Sigmoid colon (tissue), 7 donors: ENCODE data around the gene SLCO1C1. TPM values are rescaled to one million over a fixed set of nuclear protein-coding genes. Genes with fewer than 3 reads are reported as not detected.
"Not testable (repeated sequence)": the region's sequence is repeated elsewhere in the genome, so short reads cannot be mapped to it uniquely, and the experiment has no call there.

Experiments used
- DNase-seq: peaks from one replicate; pipeline ENCODE4 v3.0.0-alpha.2; 2019
- H3K27ac ChIP-seq, 4 donors: fragments of 200-600 bp; sonication (generic); one replicate each; pipeline ENCODE4 v1.5.1; 2016 to 2019; ENCODE audit warnings: mild to moderate bottlenecking in 1 of 4
- H3K27me3 ChIP-seq, 3 donors: fragments of 200-600 bp; sonication (generic); one replicate each; pipeline ENCODE4 v1.5.1; 2019; ENCODE audit warnings: mild to moderate bottlenecking in 1 of 3
- H3K36me3 ChIP-seq, 4 donors: fragments of 200-600 bp; sonication (generic); one replicate each; pipeline ENCODE4 v1.5.1; 2016 to 2019
- H3K4me1 ChIP-seq, 4 donors: fragments of 200-600 bp; sonication (generic); one replicate each; pipeline ENCODE4 v1.5.1; 2017 to 2019
- H3K4me3 ChIP-seq, 4 donors: fragments of 200-600 bp; sonication (generic); one replicate each; pipeline ENCODE4 v1.5.1; 2017 to 2019; ENCODE audit warnings: mild to moderate bottlenecking in 2 of 4, moderate library complexity in 1 of 4
- H3K9me3 ChIP-seq, 4 donors: fragments of 200-600 bp in 3 of 4; sonication (generic) in 3 of 4; one replicate each; pipeline versions ENCODE4 v1.5.1 to v1.6.1; 2013 to 2019
- CTCF ChIP-seq, 4 experiments: fragments of 450-650 bp in 3 of 4; fragments of 200-600 bp in 1 of 4; IDR thresholded peaks; one replicate each; pipeline ENCODE4 v1.5.1; 2016 to 2019; ENCODE audit warnings: antibody characterized with exemption in 4 of 4, mild to moderate bottlenecking in 3 of 4, moderate library complexity in 2 of 4
- EP300 ChIP-seq, 4 donors: sonication (generic); formaldehyde crosslinking; IDR thresholded peaks; one replicate each; pipeline ENCODE4 v1.6.1; 2017; ENCODE audit warnings: antibody characterized with exemption in 4 of 4
- POLR2A ChIP-seq, 2 donors: fragments of 450-650 bp; IDR thresholded peaks; one replicate each; pipeline ENCODE4 v1.6.1; 2016; ENCODE audit warnings: antibody characterized with exemption in 2 of 2, mild to moderate bottlenecking in 2 of 2, moderate library complexity in 2 of 2
- POLR2AphosphoS5 ChIP-seq, 4 donors: sonication (generic); formaldehyde crosslinking; IDR thresholded peaks; one replicate each; pipeline ENCODE4 v1.6.1; 2017; ENCODE audit warnings: antibody characterized with exemption in 4 of 4
- whole genome bisulfite sequencing, 2 donors: extraction: QIAGEN DNeasy Blood & Tissue Kit; methylation state at CpG; one replicate each; pipeline ENCODE4 v1.1.7; 2013; 5-methylcytosine and 5-hydroxymethylcytosine counted together
- intact Hi-C: fragments of 100-400 bp; cut with DNase I; formaldehyde crosslinking; loops from one replicate; pipeline ENCODE4 v1.15.1; 2023
- polyA plus RNA-seq, 3 donors: library from polyadenylated mRNA; stranded (reverse); fragments of 200-250 nt; gene quantifications; one replicate each; pipeline ENCODE4 v1.2.3, GENCODE V29; 2013
- total RNA-seq, 4 donors: library from RNA; depleted of rRNA; stranded (reverse); fragments of >200 nt; gene quantifications; one replicate each; pipeline ENCODE4 v1.1.0, GENCODE V29; 2016
- donor health status: healthy with polysubstance abuse.
- donor health status: Bipolar disorder and iron deficiency.
- donor health status: healthy.

SLCO1C1 gene
- total and polyA plus RNA-seq, 7 donors, result 0.16 to 1.8 (median 0.41) TPM; not detected in 2

DNA sequence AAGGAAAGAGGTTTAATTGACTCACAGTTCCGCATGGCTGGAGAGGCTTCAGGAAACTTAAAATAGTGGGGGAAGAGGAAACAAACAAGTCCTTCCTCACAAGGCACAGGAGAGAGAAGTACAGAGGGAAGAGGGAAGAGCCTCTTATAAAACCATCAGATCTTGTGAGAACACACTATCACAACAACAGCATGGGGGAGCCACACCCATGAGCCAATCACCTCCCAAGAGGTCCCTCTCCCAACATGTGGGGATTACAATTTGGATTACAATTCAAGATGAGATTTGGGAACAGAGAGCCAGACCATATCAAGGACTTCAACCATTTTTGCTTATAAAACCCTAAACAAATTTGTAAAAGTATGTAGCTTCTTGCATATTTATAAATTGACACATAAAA lies 45.8 kb downstream of the SLCO1C1 start:
- H3K27ac ChIP-seq, result no peak overlapping the region
- TF ChIP-seq EP300 (IDR thresholded peaks at IDR 0.05) (no peak), POLR2AphosphoS5 (IDR thresholded peaks at IDR 0.05) (no peak)
- no peak overlapping the region for H3K4me3 ChIP-seq
- no peaks in the 10 kb centered on the region for H3K9me3 ChIP-seq
- H3K27me3 ChIP-seq, result no peaks in the 10 kb centered on the region
- intact Hi-C loops, result no loop called here
- H3K4me1 ChIP-seq, result no peaks in the 10 kb centered on the region
- WGBS, 2 donors, result 92 to 98% methylated on average over 1 of the region's 1 CpG
- H3K36me3 ChIP-seq, result no peaks in the 10 kb centered on the region
- no peak for DNase-seq

GRCh38 chr12:20748198-20748597 lies 53.1 kb downstream of the SLCO1C1 start:
- H3K4me1 ChIP-seq, result no peaks in the 10 kb centered on the region
- H3K9me3 ChIP-seq, result no peaks in the 10 kb centered on the region
- no peak overlapping the region for H3K27ac ChIP-seq
- DNase-seq, result no peak
- H3K4me3 ChIP-seq, result no peak overlapping the region
- no peaks in the 10 kb centered on the region for H3K27me3 ChIP-seq
- no peak for TF ChIP-seq CTCF (IDR thresholded peaks at IDR 0.05)
- TF ChIP-seq POLR2A (IDR thresholded peaks at IDR 0.05), result no peak
- no peak for TF ChIP-seq EP300 (IDR thresholded peaks at IDR 0.05)
- no peak for TF ChIP-seq POLR2AphosphoS5 (IDR thresholded peaks at IDR 0.05)
- no peaks in the 10 kb centered on the region for H3K36me3 ChIP-seq
- intact Hi-C loops, result no loop called here
- WGBS, 2 donors, result 94 to 95% methylated on average over 1 of the region's 1 CpG

DNA sequence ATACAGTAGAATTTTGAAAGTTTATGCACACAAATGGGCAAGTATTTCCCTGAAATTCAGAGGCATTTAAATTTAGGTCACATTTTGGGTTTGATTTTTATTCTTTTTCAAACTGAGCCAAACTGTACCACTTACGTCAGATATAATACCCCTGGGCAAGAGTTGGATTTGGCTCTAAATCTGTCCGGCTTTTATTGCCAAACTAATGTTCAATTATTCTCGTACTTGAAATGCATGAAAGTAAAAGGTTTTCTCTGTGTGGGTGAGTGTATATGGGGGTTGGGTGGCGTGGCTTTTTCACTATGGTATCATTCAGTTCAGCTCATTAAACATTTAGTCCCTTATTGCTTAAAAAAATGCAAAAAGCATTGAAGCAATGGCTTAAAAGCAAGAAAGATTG lies 55.9 kb downstream of the SLCO1C1 start:
- DNase-seq, result no peak
- H3K4me3 ChIP-seq, result no peak overlapping the region
- H3K36me3 ChIP-seq, result no peaks in the 10 kb centered on the region
- WGBS, 2 donors, result 78 to 81% methylated on average over 4 of the region's 4 CpGs
- H3K4me1 ChIP-seq, result no peaks in the 10 kb centered on the region
- no peaks in the 10 kb centered on the region for H3K27me3 ChIP-seq
- TF ChIP-seq POLR2A (IDR thresholded peaks at IDR 0.05) (no peak), POLR2AphosphoS5 (IDR thresholded peaks at IDR 0.05) (no peak), CTCF (IDR thresholded peaks at IDR 0.05) (no peak), EP300 (IDR thresholded peaks at IDR 0.05) (no peak)
- intact Hi-C loops, result no loop called here
- no peaks in the 10 kb centered on the region for H3K9me3 ChIP-seq
- H3K27ac ChIP-seq, result no peak overlapping the region

DNA sequence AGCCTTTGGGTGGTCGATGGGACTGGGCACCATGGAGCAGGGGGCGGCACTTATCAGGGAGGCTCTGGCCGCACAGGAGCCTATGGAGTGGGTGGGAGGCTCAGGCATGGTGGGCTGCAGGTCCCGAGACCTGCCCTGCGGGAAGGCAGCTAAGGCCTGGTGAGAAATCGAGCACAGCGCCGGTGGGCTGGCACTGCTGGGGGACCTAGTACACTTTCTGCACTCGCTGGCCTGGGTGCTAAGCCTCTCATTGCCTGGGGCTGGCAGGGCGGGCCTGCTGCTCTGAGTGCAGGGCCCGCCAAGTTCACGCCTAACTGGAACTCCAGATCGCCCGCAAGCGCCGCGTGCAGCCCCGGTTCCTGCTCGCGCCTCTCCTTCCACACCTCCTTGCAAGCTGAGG lies 82.3 kb downstream of the SLCO1C1 start:
- intact Hi-C loops, result no loop called here
- H3K27ac ChIP-seq, result no peak overlapping the region
- H3K9me3 ChIP-seq, result peaks cover 0 to 4% (median 1%) of the 10 kb centered on the region in 4 donors
- no peak for TF ChIP-seq POLR2AphosphoS5 (IDR thresholded peaks at IDR 0.05)
- TF ChIP-seq CTCF (IDR thresholded peaks at IDR 0.05), result no peak
- no peak for TF ChIP-seq EP300 (IDR thresholded peaks at IDR 0.05)
- no peak for TF ChIP-seq POLR2A (IDR thresholded peaks at IDR 0.05)
- H3K36me3 ChIP-seq, result no peaks in the 10 kb centered on the region
- DNase-seq, result no peak
- H3K4me3 ChIP-seq, result no peak overlapping the region
- 84 to 90% methylated on average over 20 of the region's 20 CpGs for WGBS, 2 donors
- H3K4me1 ChIP-seq, result no peaks in the 10 kb centered on the region
- H3K27me3 ChIP-seq, result no peaks in the 10 kb centered on the region

- Histone ChIP-seq H3K9me3 (peaks cover 0 to 4% (median 1%) of the 10 kb centered on the region in 4 donors), H3K4me3 (no peak overlapping the region), H3K36me3 (no peaks in the 10 kb centered on the region), H3K4me1 (no peaks in the 10 kb centered on the region), H3K27ac (no peak overlapping the region), H3K27me3 (no peaks in the 10 kb centered on the region)
- DNase-seq, result no peak
- intact Hi-C loops, result no loop called here
- TF ChIP-seq POLR2A (IDR thresholded peaks at IDR 0.05), result no peak
- TF ChIP-seq POLR2AphosphoS5 (IDR thresholded peaks at IDR 0.05), result no peak
- TF ChIP-seq CTCF (IDR thresholded peaks at IDR 0.05), result no peak
- no peak for TF ChIP-seq EP300 (IDR thresholded peaks at IDR 0.05)
- WGBS, 2 donors, result 90 to 95% methylated on average over 2 of the region's 2 CpGs
These were observed 83.8 kb downstream of the SLCO1C1 start for GRCh38 chr12:20778969-20779368.

DNA sequence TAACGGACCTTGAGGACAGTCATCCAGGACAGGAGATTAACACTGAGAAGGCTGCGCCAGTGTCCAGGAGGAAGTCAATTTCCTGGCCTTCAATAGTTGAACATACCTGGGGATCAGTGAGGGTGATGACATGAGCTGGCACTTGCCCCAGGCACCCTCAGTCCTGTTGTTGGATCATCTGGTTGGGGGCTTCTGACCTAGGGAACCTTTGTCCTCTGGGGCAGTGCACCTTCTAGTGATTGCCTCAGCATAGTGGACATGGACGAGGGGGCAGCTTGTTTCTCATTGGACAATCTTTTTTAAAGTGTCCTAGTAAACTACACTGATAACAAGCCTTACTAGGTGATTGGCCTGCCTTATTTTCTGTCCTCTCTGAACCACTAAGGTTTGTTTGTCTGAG lies 84.8 kb downstream of the SLCO1C1 start:
- H3K4me1 ChIP-seq, H3K4me3 ChIP-seq, DNase-seq, H3K27ac ChIP-seq, H3K27me3 ChIP-seq, H3K9me3 ChIP-seq, H3K36me3 ChIP-seq, intact Hi-C loops: not testable (repeated sequence)
- 66 to 75% methylated on average over 3 of the region's 3 CpGs for WGBS, 2 donors

DNA sequence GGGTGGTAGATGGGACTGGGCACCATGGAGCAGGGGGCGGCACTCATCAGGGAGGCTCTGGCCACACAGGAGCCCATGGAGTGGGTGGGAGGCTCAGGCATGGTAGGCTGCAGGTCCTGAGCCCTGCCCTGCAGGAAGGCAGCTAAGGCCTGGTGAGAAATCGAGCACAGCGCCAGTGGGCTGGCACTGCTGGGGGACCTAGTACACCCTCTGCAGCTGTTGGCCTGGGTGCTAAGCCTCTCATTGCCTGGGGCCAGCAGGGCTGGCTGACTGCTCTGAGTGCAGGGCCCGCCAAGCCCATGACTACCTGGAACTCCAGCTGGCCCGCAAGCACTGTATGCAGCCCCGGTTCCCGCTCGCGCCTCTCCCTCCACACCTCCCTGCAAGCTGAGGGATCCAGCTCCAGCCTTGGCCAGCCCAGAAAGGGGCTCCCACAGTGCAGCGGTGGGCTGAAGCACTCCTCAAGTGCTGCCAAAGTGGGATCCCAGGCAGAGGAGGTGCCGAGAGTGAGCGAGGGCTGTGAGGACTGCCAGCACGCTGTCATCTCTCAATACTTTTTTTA lies 88.7 kb downstream of the SLCO1C1 start:
- H3K27ac ChIP-seq, H3K9me3 ChIP-seq, H3K27me3 ChIP-seq, H3K36me3 ChIP-seq, intact Hi-C loops, H3K4me1 ChIP-seq, DNase-seq, H3K4me3 ChIP-seq: not testable (repeated sequence)
- WGBS, 2 donors, result 94 to 96% methylated on average over 13 of the region's 13 CpGs
